Heart left ventricle (tissue), 13 donors: Measurements from ENCODE around the gene SRSF10.

ENCODE experiments used
- POLR2A ChIP-seq, 2 donors: fragments of 450-650 bp; IDR thresholded peaks; one replicate each; pipeline ENCODE4 v1.6.1; 2017; ENCODE audit warnings: antibody characterized with exemption in 2 of 2, mild to moderate bottlenecking in 2 of 2, moderate library complexity in 2 of 2
- TF ChIP-seq, protein P1 (sequence below), 12 donors: fragments of 200-600 bp; sonication (generic) in 4 of 12; IDR thresholded peaks; one replicate each; pipeline versions ENCODE4 v1.5.0 to v1.8.0; 2018 to 2022; ENCODE audit warnings: antibody characterized with exemption in 12 of 12, mild to moderate bottlenecking in 5 of 12
- donor health status: ischemic (EF 13 %, LVEDD 7.1; RV severe dilation, severe dysfunction).
- donor health status: DM: no; HTN: yes; CAD: no.
- donor health status: DM: no; HTN: no; CAD: no.
- donor health status: ischemic (EF 25% LVEDD 6.9; RV normal size, moderate dysfunction).
- donor health status: ischemic (EF 25% LVEDD 5.7; RV mildly dilated, moderate dysfunction).
- donor health status: ischemic (EF 35%, LVEDD 5.7; RV mildly dilated, moderate dysfunction).
- donor health status: nonischemic (EF 11% LVEDD 7.7; RV severe dilation, severe dysfunction).
- donor health status: DM: yes; HTN: yes; CAD: no.
- donor health status: PGD.
- donor health status: ischemic (EF 29% LVEDD 5.4; RV normal size, mild dysfunction).
- donor health status: nonischemic (EF 23%, LVEDD 6.1; RV moderate dilation, normal function).

DNA sequence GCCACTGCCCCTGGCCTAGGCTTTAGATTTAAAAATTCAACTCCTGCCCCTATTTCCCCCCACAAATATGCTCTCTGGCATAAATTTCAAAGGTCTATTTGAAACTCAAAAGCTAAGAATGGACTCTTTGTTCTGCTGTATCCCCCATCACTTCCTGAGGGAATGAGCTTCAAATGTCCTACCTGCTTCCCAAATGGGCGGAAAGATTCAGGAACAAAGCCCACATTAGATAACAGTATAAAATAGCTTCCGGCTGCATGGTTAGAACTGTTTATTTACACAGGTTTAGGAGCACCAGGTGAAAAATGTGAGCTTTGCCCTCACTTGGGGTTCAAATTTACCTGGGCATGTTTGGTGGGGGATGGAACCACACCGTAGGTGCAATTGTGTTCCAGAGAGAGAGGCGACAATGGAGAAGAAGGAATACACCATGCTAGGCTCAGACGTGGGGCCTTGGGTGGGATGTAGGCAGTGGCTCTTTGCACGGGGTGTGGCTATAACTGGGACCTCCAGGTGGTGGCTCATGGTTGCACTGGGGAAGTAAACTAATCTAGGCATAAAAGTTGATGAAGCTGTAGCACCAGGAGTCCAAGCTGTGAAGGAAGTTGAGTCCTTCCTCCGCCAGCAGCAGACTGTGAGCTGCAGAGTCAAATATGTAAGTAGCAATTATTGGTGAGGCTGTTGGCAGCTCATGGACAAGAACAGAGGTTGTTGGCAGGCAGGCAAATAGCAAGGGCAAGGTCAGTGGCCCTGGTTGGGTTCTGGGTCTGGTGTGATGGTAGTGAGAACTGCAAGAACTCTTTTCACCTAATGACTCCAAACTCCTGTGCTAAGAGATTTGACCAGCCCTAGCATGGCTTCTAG, 41.5 kb upstream of the SRSF10 start:
- TF ChIP-seq, protein P1, sequence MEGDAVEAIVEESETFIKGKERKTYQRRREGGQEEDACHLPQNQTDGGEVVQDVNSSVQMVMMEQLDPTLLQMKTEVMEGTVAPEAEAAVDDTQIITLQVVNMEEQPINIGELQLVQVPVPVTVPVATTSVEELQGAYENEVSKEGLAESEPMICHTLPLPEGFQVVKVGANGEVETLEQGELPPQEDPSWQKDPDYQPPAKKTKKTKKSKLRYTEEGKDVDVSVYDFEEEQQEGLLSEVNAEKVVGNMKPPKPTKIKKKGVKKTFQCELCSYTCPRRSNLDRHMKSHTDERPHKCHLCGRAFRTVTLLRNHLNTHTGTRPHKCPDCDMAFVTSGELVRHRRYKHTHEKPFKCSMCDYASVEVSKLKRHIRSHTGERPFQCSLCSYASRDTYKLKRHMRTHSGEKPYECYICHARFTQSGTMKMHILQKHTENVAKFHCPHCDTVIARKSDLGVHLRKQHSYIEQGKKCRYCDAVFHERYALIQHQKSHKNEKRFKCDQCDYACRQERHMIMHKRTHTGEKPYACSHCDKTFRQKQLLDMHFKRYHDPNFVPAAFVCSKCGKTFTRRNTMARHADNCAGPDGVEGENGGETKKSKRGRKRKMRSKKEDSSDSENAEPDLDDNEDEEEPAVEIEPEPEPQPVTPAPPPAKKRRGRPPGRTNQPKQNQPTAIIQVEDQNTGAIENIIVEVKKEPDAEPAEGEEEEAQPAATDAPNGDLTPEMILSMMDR (IDR thresholded peaks at IDR 0.05): no peak
- TF ChIP-seq POLR2A (IDR thresholded peaks at IDR 0.05): no peak
